DMS114 treated with DMSO at 0.1 percent for 48 hours (cell line): Measurements from ENCODE around the gene PJVK.
"Not testable (repeated sequence)": the region's sequence is repeated elsewhere in the genome, so short reads cannot be mapped to it uniquely, and the experiment has no call there.

Source experiments
- DNase-seq: peaks from one replicate; lab custom pipeline; 2025; ENCODE audit not compliant: unreplicated experiment; lab: John Stamatoyannopoulos, UW

The PJVK gene

DNA sequence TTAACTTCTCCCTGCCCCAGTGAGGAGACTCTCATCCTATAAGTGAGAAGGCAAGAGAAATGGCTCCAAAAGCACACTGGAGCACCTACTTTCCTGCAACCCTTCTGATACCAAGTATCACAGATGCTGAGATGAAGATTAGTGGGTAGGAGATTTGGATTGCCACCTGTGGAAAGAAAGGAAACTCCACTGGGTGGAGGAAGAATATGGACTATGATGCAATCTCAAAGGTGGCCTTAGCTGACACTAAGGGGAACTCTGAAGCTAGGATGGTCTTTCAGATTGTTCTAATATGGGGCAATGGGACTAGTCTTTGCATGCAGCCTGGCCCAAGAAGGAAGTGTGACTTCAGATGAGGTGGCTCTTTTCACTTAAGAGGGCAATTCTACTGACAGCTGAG, 21.8 kb upstream of the PJVK start:
- DNase-seq, result no peak

DNA sequence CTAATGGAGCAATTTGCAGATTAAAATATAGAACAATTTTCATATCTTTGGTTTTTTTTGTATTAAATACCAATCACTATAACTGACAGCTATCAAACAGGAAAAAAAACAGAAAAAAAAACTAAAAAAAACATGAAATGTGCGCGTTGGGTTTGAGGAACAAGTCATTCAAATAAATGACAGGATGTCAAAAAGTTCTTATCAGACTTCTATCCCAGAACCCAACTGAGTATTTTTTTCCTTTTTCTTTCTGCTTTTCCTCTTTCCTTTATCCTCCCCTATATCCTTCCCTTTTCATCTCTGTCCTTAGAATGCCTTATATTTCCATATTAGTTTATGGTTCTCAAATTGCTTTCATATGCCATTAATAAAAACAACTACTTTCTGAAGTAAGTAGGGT, 14.5 kb upstream of the PJVK start:
- DNase-seq, result no peak

DNA sequence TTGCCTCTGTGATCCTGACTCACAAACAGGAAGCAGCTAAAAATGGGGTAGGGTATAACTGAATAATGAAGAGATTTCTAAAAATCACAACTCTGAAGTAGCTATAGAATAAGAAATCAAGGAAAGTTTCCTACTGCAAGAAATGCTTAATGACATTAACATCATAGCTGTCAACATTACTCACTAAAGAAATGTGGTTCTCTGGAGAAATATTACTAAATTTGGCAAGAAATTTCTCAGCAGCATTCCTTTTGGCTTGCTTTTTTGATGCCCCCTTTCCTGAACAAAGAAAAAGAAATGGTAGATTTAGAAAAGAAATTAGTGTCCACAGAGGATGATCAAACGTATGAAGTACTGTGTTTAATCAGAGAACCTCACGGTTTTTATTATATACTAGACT, 9.8 kb upstream of the PJVK start:
- DNase-seq, result no peak

DNA sequence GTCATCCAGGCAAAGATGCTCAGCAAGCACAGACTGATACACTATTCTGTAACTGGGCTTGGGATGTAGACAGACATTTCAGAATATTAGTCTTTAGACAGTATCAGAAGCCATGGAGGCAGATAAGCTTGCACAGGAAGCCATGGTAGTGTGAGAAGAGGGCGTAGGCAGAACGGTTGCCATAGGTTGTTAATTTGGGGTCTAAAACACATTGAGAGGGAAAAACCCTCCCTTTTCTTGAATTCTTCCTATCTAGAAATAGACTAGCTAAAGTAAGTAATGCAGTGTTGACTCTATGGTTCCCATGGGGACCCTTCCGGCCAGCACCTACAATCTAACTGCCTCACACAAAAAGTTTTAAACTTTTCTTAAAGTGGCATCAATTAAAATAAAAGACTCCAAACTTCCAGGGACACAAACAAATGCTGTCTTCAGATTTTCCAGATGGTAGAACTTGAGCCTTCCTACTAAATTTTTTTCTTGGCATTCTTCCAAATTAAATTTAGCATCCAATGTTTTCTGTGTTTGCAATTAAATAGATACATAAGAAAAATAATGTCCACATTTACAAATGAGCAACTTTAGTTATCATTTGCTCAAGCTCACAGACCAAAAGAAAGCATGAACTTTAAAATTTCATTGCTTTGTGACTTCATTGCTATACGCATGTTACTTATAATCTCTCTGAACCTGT, 2.1 kb upstream of the PJVK start:
- DNase-seq, result no peak

DNA sequence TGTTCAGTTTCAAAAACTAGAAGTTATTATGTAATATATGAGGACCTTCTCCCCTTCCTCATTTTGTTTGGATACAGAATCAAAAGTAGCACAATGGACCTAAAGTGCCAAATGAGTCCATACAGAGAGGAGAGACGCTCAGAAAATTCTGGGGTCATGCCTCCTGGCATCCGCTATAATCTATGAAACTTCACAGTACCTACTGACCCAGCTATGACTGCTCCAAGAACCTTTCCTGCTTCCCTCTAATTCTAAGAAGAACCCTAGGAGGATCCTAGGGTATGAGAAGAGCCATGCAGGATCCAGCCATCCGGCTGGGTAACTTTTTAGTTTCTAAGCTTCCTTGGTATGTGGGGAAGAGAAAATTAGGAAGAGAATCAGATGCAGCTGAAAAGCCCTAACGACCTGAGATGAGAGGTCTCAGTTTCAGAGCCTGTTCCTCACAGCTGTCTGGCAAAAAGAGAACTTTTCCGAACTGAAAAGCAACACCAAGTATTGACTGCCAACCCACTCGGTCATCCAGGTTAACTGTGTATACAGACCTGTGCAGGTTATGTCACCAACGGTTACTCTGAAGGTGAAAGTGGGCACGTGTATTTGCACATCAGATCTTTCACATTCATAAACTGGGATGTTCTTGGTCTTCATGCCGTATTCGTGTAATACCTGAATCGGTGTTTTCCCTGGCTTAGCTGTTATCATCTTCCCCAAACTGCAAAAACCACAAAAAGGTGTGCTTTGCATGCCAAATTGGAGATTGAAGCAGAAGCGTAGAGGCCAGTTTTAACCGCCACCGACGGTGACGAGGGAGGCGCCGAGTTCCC, 1.3 kb upstream of the PJVK start:
- DNase-seq, result no peak

DNA sequence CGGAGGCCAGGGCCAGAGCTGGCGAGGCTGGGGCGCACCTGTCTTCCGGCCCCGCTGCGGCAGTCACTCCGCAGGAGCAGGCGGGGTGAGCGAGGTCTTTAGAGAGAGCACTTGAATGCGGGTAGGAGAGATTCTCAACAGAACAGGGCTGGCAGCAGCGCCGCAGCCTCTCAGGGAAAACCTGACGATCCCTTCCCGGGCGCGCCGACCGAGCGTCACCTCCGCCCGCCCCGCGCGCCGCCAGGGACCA, 729 bp upstream of the PJVK start:
- DNase-seq, result no peak

DNA sequence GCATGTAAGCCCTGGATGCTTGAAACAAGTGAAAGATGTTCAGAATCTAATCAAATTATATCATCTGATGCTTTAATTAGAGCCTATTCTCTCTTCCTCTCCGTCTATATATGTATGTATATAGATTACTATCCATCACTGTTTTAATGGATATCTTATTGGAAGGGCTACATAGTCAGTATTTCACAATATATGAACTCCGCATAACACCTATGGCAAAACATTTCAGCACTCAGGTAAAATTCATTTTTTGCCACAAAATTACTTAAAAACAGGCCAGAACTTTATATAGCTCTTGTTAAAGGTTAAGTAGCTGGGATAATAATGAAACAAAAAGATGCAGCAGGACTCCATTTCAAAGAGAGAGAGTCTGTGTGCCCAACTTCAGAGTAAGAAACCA, 1.2 kb downstream of the PJVK start:
- DNase-seq, result no peak

DNA sequence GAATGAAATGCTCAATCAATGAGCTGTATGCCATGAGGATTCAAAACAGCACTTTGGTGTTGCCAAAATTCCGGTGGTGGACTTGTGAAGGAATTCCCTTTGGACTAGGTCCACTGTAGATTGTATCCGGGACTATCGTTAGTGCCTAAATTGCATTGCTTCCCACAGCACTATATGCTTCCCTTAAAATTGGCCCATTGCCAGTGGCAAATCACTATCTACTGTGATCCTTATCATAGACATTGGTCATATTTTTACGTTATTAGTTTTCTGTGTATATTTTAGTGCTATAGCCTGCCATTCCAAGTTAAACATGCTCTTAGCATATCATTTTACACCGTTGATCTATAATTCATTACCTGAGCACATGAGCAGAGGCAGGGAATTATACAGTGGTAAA, 1.7 kb downstream of the PJVK start:
- DNase-seq, result no peak

DNA sequence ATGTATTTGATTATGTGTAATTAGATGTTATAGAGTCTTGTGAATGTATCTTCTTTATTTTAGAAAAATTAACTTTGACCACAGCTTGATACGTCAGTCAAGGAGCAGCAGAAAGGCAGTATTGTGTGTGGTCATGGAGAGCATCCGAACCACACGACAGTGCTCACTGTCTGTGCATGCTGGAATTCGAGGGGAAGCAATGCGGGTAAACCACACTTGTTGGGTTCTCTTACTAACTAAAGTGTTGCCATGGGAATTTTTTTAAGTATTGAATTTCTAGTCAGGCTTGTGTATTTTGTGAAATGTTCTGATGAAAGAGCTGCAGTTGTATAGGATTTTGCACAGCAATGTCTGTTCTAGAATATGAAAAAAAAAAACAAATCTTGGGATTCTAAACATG, 4.8 kb downstream of the PJVK start:
- DNase-seq, result no peak

DNA sequence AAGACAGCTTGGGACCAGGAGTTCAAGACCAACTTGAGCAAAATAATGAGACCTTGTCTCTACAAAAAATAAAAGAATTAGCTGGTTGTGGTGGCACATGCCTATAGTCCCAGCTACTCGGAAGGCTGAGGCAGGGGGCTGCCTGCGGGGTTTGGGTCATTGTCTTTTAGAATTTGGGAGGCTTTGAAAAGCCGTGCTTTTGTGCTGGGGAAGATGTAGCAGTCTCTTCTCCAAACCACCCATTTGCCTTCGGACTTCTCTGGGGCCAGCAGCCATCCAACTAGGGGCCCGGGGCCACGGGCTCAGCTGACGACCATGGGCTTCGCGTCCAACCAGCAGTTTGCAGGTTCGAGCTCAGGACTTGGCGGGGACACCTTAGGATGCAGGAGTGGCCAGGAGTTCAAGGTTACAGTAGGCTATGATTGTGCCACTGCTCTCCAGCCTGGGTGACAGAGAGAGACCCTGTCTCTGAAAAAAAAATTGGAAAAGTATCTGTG, 6.3 kb downstream of the PJVK start:
- no peak for DNase-seq

DNA sequence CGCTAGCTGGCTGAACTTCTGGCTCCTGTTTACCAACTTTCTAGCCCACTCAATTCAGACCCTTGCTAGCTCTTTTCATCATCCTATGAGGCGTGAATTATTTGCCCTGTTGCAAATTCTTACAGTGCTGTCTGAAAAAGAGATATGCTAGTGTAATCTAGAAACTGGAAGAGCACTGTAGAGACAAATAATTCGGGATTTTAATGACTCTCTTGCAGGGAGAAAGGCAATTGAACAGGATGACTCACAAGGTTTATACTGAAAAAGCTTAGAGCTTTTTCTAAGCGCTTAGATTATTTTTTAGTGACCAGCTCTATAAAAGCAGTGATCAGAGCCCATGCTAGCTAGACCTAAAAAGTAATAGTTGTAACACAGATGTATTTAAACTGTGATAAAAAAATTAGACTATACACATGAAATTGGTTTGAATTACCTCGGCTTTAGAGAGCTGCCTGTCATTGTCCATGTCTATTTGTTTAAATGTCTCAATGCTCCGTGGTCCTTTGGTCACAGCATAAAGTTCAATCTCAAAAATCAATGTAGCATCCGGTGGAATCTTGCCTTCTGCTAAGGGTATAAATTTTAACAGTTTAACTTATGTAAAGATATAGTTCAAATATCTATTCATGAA, 18.2 kb downstream of the PJVK start:
- no peak for DNase-seq

DNA sequence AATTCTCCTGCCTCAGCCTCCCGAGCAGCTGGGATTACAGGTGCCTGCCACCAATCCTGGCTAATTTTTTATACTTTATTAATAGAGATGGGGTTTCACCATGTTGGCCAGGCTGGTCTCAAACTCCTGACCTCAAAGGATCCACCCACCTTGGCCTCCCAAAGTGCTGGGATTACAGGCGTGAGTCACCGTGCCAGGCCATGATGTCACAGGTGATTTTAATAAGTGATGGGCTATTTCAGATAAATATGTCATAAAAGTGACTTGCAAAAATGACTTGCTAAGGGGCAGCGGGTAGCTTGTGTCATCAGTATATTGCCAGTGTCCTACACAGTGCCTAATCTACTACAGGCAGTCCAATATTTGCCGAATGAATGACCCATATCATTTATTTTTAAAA, 20.1 kb downstream of the PJVK start:
- DNase-seq, result not testable (repeated sequence)

DNA sequence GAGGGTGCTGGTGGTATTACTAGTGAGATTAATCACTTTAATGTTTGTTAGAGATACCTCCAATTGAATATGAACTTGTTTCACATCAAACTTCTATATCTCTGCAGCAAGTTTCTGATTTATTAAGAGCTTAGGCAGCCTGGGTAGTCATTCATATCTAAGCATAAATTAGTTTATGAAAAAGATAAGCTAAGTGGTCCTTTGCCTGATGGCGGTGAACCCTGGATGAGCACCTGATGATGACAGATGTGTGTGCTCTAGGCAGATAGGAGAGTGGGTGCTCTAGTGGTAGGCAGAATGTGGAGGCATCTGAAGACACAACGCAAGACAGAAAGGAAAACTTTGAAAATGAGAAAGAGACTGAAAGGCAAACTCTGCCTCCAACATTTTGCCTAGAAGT, 22.2 kb downstream of the PJVK start:
- DNase-seq, result no peak

DNA sequence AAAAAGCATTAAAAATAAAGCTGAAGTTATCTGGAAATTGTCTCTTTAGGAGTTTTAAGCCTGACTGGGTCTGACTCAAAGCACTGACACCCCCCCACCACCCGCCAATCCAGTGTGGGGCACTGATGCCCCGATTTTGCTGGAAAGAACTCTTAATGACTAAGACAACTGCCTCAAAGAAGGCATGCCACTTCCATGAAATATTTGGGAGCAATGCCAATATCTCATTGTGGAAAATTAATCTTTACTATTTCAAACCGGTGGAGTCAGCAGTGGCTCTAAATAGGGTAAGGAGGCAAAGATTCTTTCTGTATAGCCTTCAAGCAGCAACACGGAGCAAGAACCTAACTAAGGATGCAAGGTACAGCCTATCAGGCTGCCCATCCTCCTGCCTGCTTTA, 22.8 kb downstream of the PJVK start:
- DNase-seq, result no peak

DNA sequence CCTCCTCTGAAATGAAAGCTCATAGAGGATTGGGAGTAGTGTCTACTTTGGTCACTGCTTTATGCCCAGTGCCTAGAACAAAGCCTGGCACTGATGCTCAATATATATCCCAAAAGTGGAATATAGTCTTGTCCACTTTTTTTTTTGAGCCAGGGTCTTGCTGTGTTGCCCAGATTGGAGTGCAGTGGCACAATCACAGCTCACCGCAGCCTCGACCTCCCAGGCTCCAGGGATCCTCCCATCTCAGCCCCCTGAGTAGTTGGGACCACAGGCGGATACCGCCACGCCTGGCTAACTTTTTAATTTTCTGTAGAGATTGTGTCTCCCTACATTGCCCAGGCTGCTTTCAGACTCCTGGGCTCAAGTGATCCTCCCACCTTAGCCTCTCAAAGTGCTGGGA, 23.4 kb downstream of the PJVK start:
- DNase-seq, result no peak

DNA sequence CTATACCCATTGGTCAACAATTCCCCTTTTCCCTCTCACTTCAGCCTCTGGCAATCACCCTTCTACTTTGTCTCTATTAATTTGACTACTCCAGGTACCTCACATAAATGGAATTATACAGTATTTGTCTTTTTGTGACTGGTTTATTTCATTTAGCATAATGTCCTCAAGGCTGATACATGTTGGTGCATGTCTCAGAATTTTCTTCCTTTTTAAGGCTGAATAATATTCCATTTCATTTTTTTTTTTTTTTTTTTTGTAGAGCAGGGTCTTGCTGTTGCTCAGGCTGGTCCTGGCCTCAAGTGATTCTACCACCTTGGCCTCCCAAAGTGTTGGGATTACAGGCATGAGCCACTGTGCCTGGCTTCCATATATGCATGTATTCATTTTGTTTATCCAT, 25.3 kb downstream of the PJVK start:
- DNase-seq, result no peak

DNA sequence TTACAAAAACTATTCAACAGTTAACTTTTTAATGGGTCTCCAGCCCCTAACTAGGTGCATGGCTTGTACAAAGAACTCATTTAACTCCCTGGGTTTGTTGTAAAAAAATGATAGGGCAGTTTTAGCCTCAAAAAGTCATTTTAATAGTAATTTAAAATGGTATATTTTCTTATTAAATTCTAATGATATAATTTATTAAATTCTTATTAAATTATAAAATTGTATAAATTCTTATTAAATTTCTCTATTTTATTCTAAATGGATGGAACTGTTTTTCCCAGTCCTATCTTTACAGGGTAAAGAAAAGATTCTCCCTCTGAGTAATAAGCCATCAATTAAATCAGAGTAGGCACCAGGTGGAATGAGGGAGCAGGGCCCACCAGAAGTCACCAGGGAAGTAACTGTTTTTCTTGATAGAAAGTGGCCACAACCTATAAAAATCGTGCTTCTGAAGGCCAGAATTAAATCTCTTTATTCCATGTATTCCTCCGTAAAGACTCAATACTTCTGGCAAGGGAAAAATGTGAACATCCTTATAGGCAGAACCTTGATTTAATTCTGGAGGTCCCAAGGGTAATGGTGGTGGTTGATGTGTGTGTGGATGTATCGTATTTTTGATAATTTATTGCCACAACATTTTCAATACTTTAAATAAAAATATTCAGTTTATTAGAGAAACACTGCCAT, 26.4 kb downstream of the PJVK start:
- no peak for DNase-seq

DNA sequence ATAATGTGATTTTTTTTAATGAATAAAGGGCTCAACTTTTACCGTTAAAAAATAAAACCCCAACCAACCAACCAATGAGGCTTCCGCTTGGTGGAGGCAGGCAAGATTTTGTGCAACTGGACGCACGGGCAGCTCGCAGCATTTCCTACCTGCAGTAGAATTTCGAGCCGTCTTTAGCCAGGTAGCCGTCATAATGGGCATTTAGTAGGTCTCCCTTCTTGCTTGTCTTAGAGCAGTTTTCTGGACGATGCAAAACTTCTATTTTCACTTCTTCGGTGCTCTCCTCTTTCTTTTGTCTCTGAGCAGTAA, 26.9 kb downstream of the PJVK start:
- DNase-seq, result no peak

DNA sequence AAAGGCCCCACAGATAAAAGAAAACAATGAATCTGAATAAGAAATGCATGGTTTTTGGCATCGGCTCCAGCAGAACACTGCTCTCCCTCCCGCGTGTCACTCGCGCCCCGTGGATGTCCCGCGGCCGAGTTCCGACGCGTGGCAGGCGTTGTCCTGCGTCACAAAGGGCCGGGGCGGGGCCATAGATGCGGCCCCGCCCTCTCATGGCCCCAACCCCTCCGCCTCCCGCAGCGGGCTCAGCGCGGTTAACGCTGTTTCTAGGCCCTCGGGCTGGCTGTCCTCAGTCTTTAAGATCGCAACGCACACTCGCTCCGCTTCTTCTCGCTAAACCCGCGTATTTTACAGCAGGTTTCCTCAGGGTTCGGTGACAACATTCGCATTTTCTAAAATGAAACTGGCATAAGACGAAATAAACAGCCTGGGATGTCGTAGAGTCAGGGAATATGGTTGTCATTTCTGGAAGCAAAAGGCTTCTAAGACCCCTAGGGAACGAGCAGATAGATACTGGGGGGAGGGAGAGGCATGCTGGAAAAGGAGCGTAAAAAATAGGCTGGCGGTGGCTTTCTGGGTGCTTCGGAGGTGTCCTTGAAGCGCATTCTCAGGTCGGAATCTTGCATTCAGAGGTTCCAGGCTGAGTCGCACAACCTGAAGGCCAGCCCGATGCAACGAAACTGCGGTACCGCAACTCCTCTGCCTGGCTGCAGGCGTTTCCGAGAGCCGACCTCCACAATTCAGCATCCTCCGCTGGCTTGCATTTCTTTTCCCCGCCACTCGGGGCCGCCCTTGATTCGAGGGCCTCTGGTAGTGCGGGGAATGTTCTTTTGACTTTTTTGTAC, 27.5 kb downstream of the PJVK start, which contains the start of gene FKBP7:
Gene FKBP7, minus strand, starts transcription at position 162 of the 836 bp plus-strand sequence. Its CDS starts 101 bp downstream, at position 61.
- DNase-seq, result peak; percentile 57

DNA sequence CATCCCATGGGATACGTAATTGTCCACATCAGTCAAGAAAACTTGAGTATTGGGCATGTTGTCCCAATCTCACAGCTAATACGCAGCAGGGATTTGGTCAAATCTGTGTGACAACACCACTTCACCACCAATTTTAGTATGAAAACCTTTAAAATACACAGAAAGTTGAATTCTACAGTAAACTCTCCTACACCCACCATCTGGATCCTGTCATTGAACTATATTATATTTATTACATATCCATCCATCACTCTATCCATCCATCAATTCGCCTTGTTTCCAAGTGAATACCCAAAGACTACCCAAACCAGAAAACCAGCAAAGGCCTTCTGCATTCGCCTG, 28.1 kb downstream of the PJVK start:
- no peak for DNase-seq

DNA sequence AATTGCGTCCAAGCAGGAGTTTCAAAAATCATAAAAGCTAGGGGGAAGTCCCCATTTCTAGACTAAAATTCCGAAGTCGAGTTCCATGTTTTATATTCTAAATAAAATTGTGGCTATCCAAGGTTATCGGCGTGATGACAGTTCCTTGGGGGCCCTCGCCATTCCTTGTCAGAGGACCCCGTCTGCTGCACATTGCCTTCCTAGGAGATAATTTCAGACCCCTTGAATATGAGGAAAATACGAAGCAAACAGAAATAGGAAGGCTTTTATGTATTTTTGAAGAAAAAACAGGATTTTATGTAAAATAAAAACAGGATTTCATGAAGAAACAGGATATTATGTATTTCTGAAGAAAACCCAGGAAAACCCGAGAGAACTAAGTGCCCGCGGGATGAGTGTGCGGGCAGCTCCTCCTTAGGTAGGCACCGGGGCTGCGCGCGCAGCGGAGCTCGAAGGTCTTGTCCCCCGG, 28.6 kb downstream of the PJVK start:
- no peak for DNase-seq
